GM19023 (cell line): ENCODE measurements around the gene RTTN.
"Not testable (repeated sequence)": the region's sequence is repeated elsewhere in the genome, so short reads cannot be mapped to it uniquely, and the experiment has no call there.

Source experiments
- ATAC-seq: cut with Tn5 transposase; IDR thresholded peaks from one replicate; pipeline ENCODE4 v1.9.1; 2021; ENCODE audit warnings: mild to moderate bottlenecking, moderate library complexity; ENCODE audit not compliant: unreplicated experiment

Gene RTTN

DNA sequence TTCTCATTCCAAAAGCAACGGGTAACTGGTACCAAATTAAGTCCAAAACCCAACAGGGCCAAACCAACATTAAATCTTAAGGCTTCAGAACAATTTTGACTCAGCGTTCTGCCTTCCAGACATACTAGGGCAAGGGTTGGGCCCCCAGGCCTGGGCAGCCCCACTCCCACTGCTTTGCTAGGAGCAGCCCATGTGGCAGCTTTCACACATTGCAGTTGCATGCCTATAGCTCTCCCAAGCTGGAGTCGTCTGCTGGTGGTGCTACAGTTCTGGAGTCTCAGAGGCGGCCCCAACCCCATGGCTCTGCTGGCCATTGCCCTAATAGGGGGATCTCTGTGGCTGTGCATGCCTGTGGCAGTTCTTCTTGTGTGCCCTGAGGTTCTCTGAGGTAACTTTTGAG is 220.2 kb downstream of the RTTN start:
- ATAC-seq: no peak

DNA sequence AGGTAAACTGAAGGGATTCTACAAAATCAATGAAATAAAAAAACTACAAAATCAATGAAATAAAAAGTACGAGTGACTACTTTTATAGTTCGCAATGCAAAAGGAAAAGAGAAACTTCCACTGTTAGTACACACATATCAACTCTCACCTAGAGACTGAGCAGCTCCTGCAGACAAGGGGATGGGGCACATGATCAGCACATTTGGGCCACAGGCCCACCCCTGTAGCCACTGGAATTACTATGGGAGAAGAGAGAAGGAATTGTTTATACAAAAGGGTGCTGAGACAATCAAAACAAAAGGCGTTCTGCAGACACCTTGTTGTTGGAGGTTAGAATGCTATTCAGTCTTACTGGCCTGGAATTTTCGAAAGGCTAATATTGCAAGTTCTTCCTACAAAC is 223.1 kb downstream of the RTTN start:
- ATAC-seq: no peak

- ATAC-seq: peak; percentile 47
These were observed 223.5 kb downstream of the RTTN start for GRCh38 chr18:69981948-69982347.

DNA sequence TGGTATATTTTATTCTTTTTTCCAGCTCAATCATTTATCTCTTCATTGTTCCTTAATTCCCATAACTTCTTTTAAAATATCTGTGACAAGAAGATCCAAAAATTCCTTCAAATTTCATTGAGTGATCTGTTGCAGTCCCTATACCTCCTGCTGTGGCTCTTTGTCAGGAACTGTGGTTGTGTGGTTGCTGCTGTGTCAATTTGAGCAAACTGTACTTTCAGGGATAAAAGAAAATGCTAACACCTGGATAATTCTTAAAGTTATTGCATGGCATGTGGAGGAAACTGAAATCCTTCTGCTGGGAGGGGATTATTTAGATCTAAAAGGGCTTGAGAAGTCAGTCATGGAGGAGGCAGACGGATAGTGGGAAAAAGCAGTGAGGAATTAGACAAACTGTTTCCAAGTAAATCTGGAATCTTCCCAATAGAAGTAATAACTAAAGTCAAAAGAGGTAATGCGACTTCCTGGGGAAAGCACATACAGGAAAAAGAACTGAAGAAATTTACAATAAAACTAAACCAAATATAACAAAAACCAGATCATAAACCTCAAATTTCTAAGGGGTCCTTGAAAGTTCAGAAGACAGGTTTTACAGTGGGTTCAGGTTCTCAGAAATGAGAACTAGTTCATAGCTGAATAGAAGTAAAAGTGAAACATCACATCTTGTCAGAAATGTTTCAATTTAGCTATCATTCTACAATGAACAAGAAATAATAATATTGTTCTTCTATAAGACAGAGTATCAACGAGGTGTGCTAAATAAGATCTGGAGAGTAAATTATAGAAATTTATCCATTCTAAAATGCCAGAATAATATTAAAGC is 224.3 kb downstream of the RTTN start:
- ATAC-seq: no peak

- no peak for ATAC-seq
These were observed 225.0 kb downstream of the RTTN start for GRCh38 chr18:69980509-69980908.

DNA sequence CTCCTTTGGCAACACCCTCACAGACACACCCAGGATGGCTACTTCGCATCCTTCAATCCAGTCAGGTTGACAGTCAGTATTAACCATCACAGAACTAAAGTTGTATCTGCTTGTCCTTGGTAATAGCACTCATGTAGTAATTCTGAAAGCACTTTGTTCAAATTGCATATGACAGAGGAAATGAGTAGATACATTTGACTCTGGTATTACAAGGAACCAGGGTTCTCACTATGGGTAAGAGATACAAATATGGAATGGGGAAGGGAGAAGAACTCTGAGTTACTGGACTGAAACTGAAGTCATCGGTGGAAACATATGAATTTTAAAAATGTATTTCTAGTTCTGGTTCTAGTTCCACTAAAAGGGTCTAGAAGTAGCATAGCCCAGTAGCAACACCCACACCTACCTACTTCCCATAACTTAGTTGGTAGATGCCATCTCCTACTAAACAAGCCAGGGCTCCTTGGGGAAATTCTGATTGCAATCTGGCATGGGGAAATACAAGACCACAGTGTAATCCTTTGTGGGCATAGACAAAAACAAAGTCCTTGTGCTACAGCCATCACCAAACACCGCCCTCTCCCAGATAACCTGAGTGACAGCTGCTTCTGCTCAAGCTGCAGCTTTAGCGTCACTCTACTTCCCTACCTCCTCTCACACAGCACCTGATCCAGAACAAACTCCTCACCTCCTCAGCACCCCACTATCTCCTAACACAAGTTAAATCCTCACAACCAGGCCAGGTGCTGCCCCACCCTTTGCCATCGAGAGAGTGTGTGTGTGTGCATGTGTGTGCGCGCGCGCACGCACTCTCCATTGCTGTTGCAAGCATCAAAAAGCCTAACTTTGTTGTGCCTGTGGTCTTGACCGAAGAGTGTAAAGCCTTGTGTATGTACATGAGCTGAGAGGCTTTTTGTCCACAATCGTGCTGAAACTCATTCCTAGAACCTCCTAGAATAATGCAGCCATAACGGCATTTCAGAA is 226.5 kb downstream of the RTTN start:
- ATAC-seq: peak; percentile 46

DNA sequence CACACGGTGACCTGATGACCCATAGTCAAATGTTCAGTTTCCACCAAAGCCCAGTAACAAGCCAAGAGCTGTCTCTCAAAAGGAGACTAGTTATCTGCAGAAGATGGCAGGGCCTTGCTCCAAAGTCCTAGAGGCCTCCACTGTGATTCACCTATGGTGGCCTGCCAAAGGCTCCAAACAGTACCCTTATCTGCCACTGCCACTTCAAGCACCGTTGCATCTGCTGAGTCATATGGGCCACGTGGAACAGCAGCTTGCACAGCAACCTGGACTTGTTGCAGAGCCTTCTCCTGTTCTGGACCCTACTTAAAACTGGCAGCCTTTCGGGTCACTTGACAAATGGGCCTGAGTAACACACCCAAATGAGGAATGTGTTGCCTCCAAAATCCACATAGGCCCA is 230.2 kb downstream of the RTTN start:
- not testable (repeated sequence) for ATAC-seq

- no peak for ATAC-seq
These were observed 231.1 kb downstream of the RTTN start for GRCh38 chr18:69974365-69974764.

GRCh38 chr18:69969491-69969890 is 236.0 kb downstream of the RTTN start:
- no peak for ATAC-seq

GRCh38 chr18:69968039-69968438 is 237.4 kb downstream of the RTTN start:
- peak; percentile 62 for ATAC-seq

DNA sequence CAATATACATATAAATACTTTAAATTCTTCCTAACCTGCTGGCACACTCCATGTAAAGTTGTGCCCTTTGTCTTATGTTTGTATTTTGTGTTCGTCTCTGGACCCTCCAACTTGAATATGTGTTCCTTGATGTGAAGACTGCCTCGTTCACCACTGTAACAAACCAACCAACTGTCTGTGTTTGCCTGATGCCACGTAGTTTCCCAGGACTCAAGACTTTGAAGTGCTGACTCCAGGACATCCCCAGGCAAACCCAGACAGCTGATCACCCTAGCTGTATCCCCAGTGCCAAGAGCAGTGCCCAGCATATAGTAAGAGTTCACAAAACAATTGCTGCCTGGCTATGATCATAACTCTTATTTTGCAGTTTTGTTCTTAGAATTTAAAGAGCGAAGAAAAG is 242.3 kb downstream of the RTTN start:
- ATAC-seq: no peak

- no peak for ATAC-seq
These were observed 243.8 kb downstream of the RTTN start for GRCh38 chr18:69961718-69962117.

GRCh38 chr18:69958422-69958821 is 247.1 kb downstream of the RTTN start:
- ATAC-seq: peak; percentile 44

DNA sequence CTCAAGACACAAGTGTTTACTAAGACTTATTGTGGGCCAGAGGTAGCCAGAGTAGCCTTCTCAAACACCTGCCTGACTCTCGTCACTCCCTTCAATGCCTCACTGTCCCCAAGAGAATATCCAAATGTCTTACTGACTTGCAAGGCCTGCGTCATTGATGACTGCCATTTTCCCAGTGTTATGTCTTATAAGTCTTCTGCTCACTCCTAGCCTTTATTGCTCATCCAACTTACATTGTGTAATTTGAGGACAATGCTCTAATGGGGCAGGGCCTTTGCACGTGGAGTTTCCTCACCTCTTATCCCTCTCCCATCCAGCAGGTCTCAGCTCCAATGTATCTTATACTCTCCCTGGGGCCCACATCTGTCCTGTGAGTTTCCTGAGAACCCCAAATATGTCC is 247.7 kb downstream of the RTTN start:
- no peak for ATAC-seq

DNA sequence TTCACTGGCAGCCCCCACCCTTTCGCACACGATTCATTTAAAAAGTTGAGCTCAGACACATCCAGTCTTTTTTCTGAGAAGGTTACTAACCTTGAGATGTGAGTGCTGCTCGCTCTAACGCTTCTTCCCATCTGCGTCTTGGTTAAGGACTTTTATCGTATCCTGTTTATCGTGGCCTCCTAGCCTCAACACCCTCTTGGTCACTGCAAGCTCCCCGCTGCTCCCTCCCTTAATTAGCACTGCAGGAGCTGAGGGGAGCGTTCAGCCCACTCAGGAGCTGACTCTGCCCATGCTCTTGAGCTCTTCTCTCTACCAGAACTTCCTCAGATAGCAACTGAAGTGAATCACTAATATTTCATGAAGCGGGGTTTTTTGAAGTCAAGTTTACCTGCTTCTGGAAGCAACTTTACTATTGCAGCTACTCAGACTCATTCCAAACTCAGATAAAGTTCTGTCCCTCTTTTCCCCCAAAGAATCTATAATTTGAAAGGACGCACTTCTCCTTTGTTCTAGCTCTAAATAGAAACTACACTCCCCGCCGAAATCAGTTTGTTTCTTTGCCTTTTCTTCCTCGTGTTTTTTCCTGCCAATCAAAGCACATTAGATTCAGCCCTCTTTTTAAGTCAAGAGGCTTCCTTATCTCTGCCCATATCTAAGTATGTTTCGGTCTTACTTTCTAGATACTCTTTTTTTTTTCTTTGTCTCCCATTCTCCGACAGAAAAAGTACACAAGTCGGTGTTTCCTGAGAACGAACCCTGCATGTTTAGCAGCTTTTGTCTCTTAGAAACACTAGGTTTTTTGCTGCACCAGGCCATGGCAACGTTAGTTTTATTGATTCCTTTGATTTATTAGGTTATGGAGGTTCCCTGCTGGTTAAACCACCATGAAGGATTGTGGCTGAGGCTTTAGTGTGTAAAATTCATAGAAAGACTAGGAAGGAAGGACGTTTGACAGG is 248.5 kb downstream of the RTTN start:
- ATAC-seq: peak; percentile 18

GRCh38 chr18:69956057-69956456 is 249.4 kb downstream of the RTTN start:
- peak; percentile 32 for ATAC-seq

DNA sequence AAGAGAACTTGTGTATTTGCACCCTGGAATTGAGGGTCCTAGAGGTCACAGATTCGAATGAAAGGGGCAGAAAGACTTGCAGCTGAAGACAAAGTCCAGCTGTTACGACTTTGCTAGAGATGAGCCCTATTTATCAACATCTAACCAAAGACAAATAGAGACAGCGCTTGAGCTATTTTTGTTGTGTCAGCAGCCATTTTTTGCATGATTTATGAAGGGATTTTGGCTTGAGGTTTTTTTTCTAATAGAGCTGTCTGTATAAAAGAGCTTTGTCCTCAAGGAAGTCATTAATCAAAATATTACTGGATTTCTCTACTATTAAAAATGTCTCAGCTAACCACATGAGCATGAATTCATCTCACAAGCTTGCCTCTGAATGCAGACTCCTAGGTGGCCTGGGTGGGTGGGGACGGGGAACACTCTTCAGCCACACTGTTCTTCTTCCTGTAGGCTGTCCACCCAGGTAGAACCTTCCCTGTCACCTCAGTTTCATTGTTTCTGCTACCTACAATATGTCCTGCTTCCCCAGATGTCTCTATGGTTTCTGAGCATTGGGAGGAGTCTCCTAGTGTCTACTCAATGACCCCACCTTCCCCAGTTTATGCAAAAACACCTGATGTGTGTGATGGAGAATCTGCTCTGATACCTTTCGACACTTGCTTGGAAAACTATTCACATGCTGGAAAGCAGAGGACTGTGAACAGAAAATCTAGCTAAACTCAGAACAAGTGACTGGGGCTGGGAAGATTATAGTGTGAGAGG is 250.6 kb downstream of the RTTN start:
- ATAC-seq: peak; percentile 27

DNA sequence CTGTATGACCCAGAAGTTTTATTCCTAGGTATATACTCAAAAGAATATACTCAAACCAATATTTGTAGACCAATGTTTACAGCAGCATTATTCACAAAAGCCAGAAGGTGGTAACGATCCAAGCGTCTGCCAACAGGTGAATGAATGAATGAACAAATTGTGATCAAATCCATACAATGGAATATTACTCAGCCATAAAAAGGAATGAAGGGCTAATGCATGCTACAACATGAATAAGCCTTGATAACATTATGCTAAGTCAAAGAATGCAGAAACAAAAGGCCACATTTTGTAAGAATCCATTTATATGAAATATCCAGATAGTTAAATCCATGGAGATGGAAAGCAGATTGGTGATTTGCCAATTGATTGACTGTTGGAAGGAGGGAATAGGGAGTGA is 252.3 kb downstream of the RTTN start:
- no peak for ATAC-seq
